ENCODE results near the gene GATAD2B. TPM values are rescaled to one million over a fixed set of nuclear protein-coding genes. Genes with fewer than 3 reads are reported as not detected.

The GATAD2B gene
- total and polyA plus RNA-seq, 4 donors, result 4.6 to 41.7 (median 13.4) TPM

GRCh38 chr1:153793261-153793972, 129.4 kb downstream of the GATAD2B start:
- no peaks in the 10 kb centered on the region for H3K36me3 ChIP-seq (ENCODE audit: control insufficient read depth in 4 of 4, insufficient read depth in 4 of 4, low read length in 4 of 4)
- H3K4me3 ChIP-seq, result no peak overlapping the region
- DNase-seq (no peak), ATAC-seq (ENCODE audit: insufficient read depth, low FRiP score) (no peak)
- H3K9me3 ChIP-seq (ENCODE audit: control insufficient read depth in 4 of 4, insufficient read depth in 3 of 4, low read length in 3 of 4), result no peaks in the 10 kb centered on the region
- 81 to 91% methylated on average over 9 of the region's 9 CpGs for WGBS, 2 donors
- TF ChIP-seq CTCF (IDR thresholded peaks at IDR 0.05; ENCODE audit: control extremely low read depth, extremely low read depth), result no peak
- no peak overlapping the region for H3K9ac ChIP-seq (ENCODE audit: insufficient read depth in 1 of 2, low read length in 2 of 2)
- H3K4me1 ChIP-seq (ENCODE audit: control insufficient read depth in 5 of 5, insufficient read depth in 5 of 5, low read length in 5 of 5), result peaks cover 0 to 28% (median 7%) of the 10 kb centered on the region in 5 donors
- no peaks in the 10 kb centered on the region for H3K27me3 ChIP-seq (ENCODE audit: control insufficient read depth in 3 of 3, insufficient read depth in 3 of 3, low read length in 2 of 3)
- H3K27ac ChIP-seq (ENCODE audit: low read depth in 1 of 2, low read length in 1 of 2), result no peak overlapping the region

- no peak for TF ChIP-seq CTCF (IDR thresholded peaks at IDR 0.05; ENCODE audit: control extremely low read depth, extremely low read depth)
- H3K4me3 ChIP-seq, result no peak overlapping the region
- ATAC-seq (ENCODE audit: insufficient read depth, low FRiP score), result no peak
- no peak for DNase-seq
- no peak overlapping the region for H3K27ac ChIP-seq (ENCODE audit: low read depth in 1 of 2, low read length in 1 of 2)
- no peaks in the 10 kb centered on the region for H3K9me3 ChIP-seq (ENCODE audit: control insufficient read depth in 4 of 4, insufficient read depth in 3 of 4, low read length in 3 of 4)
- H3K9ac ChIP-seq (ENCODE audit: insufficient read depth in 1 of 2, low read length in 2 of 2), result no peak overlapping the region
- H3K27me3 ChIP-seq (ENCODE audit: control insufficient read depth in 3 of 3, insufficient read depth in 3 of 3, low read length in 2 of 3), result no peaks in the 10 kb centered on the region
- 91% methylated on average over 11 of the region's 11 CpGs for WGBS, 2 donors
- H3K4me1 ChIP-seq (ENCODE audit: control insufficient read depth in 5 of 5, insufficient read depth in 5 of 5, low read length in 5 of 5), result peaks cover 0 to 33% (median 13%) of the 10 kb centered on the region in 5 donors
- no peaks in the 10 kb centered on the region for H3K36me3 ChIP-seq (ENCODE audit: control insufficient read depth in 4 of 4, insufficient read depth in 4 of 4, low read length in 4 of 4)
These were observed 130.1 kb downstream of the GATAD2B start for GRCh38 chr1:153792631-153793041.

DNA sequence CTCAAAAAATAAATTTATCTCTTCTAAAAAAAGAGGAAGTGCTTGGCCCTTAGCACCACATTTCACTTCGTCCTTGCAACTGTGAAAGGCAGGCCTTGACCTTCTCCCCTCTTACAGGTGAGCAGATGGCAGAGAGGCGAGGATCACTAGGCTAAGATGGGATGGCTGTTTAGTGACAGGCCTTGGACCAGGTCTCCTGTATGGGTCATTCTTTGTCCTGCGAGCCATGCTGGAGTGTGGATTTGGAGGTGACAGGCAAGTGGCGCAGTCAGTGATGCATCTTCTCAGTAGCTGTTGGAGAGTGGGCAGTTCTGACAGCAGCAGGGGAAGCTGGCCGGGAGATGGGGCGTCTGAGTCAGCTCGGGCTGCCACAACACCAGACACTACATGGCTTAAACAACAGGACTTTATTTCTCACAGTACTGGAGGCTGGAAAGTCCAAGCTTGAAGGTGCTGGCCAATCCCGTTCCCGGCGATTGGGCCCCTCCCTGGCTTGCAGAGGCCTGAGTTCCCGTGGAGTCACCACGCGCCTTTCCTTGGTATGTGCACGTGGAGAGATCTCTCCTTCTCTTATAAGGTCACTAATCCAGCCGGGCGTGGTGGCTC, 131.0 kb downstream of the GATAD2B start:
- Histone ChIP-seq H3K9ac (ENCODE audit: insufficient read depth in 1 of 2, low read length in 2 of 2) (peak overlapping the region in 1 of 2 donors; percentile 83), H3K4me1 (ENCODE audit: control insufficient read depth in 5 of 5, insufficient read depth in 5 of 5, low read length in 5 of 5) (peaks cover 0 to 33% (median 13%) of the 10 kb centered on the region in 5 donors), H3K4me3 (no peak overlapping the region), H3K27ac (ENCODE audit: low read depth in 1 of 2, low read length in 1 of 2) (peak overlapping the region in 1 of 2 donors; percentile 51), H3K27me3 (ENCODE audit: control insufficient read depth in 3 of 3, insufficient read depth in 3 of 3, low read length in 2 of 3) (no peaks in the 10 kb centered on the region), H3K9me3 (ENCODE audit: control insufficient read depth in 4 of 4, insufficient read depth in 3 of 4, low read length in 3 of 4) (no peaks in the 10 kb centered on the region), H3K36me3 (ENCODE audit: control insufficient read depth in 4 of 4, insufficient read depth in 4 of 4, low read length in 4 of 4) (no peaks in the 10 kb centered on the region)
- DNase-seq, result no peak
- 83 to 84% methylated on average over 16 of the region's 16 CpGs for WGBS, 2 donors
- no peak for ATAC-seq (ENCODE audit: insufficient read depth, low FRiP score)
- no peak for TF ChIP-seq CTCF (IDR thresholded peaks at IDR 0.05; ENCODE audit: control extremely low read depth, extremely low read depth)

All from lung (tissue), 12 donors.